ENCODE results near the gene NRG2.

DNA sequence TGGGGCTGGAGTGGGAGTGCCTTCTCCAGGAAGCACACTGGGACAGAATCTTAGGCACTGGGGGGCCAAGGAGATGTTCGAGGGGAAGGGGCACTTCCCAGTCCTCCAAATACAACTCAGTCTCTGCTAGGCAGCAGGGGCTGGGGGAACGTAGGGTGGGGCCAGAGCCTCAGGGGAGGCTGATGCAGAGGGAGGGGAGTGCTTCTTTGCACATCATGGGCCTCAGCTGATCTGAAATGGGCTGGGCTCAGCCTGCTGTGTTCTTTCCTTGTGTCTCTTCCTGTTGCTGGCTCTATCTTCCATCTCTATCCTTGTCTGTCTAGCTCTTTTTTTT lies 231.9 kb downstream of the NRG2 start:
- TF ChIP-seq, protein P1, sequence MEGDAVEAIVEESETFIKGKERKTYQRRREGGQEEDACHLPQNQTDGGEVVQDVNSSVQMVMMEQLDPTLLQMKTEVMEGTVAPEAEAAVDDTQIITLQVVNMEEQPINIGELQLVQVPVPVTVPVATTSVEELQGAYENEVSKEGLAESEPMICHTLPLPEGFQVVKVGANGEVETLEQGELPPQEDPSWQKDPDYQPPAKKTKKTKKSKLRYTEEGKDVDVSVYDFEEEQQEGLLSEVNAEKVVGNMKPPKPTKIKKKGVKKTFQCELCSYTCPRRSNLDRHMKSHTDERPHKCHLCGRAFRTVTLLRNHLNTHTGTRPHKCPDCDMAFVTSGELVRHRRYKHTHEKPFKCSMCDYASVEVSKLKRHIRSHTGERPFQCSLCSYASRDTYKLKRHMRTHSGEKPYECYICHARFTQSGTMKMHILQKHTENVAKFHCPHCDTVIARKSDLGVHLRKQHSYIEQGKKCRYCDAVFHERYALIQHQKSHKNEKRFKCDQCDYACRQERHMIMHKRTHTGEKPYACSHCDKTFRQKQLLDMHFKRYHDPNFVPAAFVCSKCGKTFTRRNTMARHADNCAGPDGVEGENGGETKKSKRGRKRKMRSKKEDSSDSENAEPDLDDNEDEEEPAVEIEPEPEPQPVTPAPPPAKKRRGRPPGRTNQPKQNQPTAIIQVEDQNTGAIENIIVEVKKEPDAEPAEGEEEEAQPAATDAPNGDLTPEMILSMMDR (IDR thresholded peaks at IDR 0.05): no peak
- no peak for TF ChIP-seq POLR2A (IDR thresholded peaks at IDR 0.05)

Measured in ovary (tissue), 3 donors.